GM18511 (cell line): ENCODE data around the gene MMP28.

ENCODE experiments used
- ATAC-seq: cut with Tn5 transposase; IDR thresholded peaks from one replicate; pipeline ENCODE4 v1.9.1; 2021; ENCODE audit warnings: mild to moderate bottlenecking, moderate library complexity; ENCODE audit not compliant: unreplicated experiment

The MMP28 gene

GRCh38 chr17:35799942-35800341 lies 4.5 kb upstream of the MMP28 start:
- ATAC-seq, result no peak

- no peak for ATAC-seq
These were observed 2.5 kb upstream of the MMP28 start for GRCh38 chr17:35797918-35798317.

GRCh38 chr17:35797370-35797769 lies 1.9 kb upstream of the MMP28 start:
- ATAC-seq, result no peak

- no peak for ATAC-seq
These were observed 1.5 kb upstream of the MMP28 start for GRCh38 chr17:35796942-35797341.

- ATAC-seq, result no peak
These were observed 427 bp upstream of the MMP28 start for GRCh38 chr17:35795871-35796265.

GRCh38 chr17:35793257-35793656 lies 2.2 kb downstream of the MMP28 start:
- ATAC-seq, result no peak

- no peak for ATAC-seq
These were observed 3.6 kb downstream of the MMP28 start for GRCh38 chr17:35791681-35792350.

- no peak for ATAC-seq
These were observed 4.6 kb downstream of the MMP28 start for GRCh38 chr17:35790841-35791240.

- no peak for ATAC-seq
These were observed 6.7 kb downstream of the MMP28 start for GRCh38 chr17:35788477-35789368.

- ATAC-seq, result no peak
These were observed 8.5 kb downstream of the MMP28 start for GRCh38 chr17:35786941-35787432.

GRCh38 chr17:35784895-35785294 lies 10.5 kb downstream of the MMP28 start:
- no peak for ATAC-seq

GRCh38 chr17:35780950-35781349 lies 14.5 kb downstream of the MMP28 start:
- no peak for ATAC-seq

- no peak for ATAC-seq
These were observed 16.7 kb downstream of the MMP28 start for GRCh38 chr17:35778641-35779196.

GRCh38 chr17:35775583-35775982 lies 19.9 kb downstream of the MMP28 start:
- ATAC-seq, result no peak

GRCh38 chr17:35775039-35775438 lies 20.4 kb downstream of the MMP28 start:
- no peak for ATAC-seq

- no peak for ATAC-seq
These were observed 20.9 kb downstream of the MMP28 start for GRCh38 chr17:35774499-35774898.

- ATAC-seq, result no peak
These were observed 21.6 kb downstream of the MMP28 start for GRCh38 chr17:35773679-35774425.

- ATAC-seq, result no peak
These were observed 22.3 kb downstream of the MMP28 start for GRCh38 chr17:35773129-35773528.

GRCh38 chr17:35769895-35770486 lies 25.4 kb downstream of the MMP28 start:
- no peak for ATAC-seq

- no peak for ATAC-seq
These were observed 26.6 kb downstream of the MMP28 start for GRCh38 chr17:35768797-35769196.
